CD4-positive, alpha-beta T cell treated with Interleukin-1 beta for 1 hour (primary cell): ENCODE data around the gene SYNJ2.
"Not testable (repeated sequence)": the region's sequence is repeated elsewhere in the genome, so short reads cannot be mapped to it uniquely, and the experiment has no call there.

Source experiments
- DNase-seq, 2 donors: peaks; one replicate each; pipeline ENCODE4 v3.0.0-alpha.2; 2020 to 2022

SYNJ2 gene

GRCh38 chr6:157955675-157956074 is 26.0 kb upstream of the SYNJ2 start:
- no peak for DNase-seq

GRCh38 chr6:157956171-157956730 is 25.4 kb upstream of the SYNJ2 start:
- no peak for DNase-seq

GRCh38 chr6:157959451-157960227 is 22.0 kb upstream of the SYNJ2 start:
- no peak for DNase-seq

- no peak for DNase-seq
These were observed 20.4 kb upstream of the SYNJ2 start for GRCh38 chr6:157961153-157961831.

- no peak for DNase-seq
These were observed 19.7 kb upstream of the SYNJ2 start for GRCh38 chr6:157961832-157962575.

- DNase-seq: no peak
These were observed 18.9 kb upstream of the SYNJ2 start for GRCh38 chr6:157962601-157963302.

GRCh38 chr6:157964100-157964499 is 17.6 kb upstream of the SYNJ2 start:
- no peak for DNase-seq

GRCh38 chr6:157965387-157965786 is 16.3 kb upstream of the SYNJ2 start:
- DNase-seq: no peak

GRCh38 chr6:157966589-157966977 is 15.1 kb upstream of the SYNJ2 start:
- DNase-seq: no peak

- DNase-seq: no peak
These were observed 14.6 kb upstream of the SYNJ2 start for GRCh38 chr6:157967020-157967419.

GRCh38 chr6:157967486-157967885 is 14.2 kb upstream of the SYNJ2 start:
- DNase-seq: no peak

- not testable (repeated sequence) for DNase-seq
These were observed 9.5 kb upstream of the SYNJ2 start for GRCh38 chr6:157972177-157972576.

GRCh38 chr6:157974341-157974894 is 7.2 kb upstream of the SYNJ2 start:
- DNase-seq: no peak

- DNase-seq: no peak
These were observed 6.7 kb upstream of the SYNJ2 start for GRCh38 chr6:157974967-157975366.

GRCh38 chr6:157975456-157975855 is 6.2 kb upstream of the SYNJ2 start:
- no peak for DNase-seq

GRCh38 chr6:157976345-157977175 is 5.1 kb upstream of the SYNJ2 start:
- no peak for DNase-seq

- no peak for DNase-seq
These were observed 4.4 kb upstream of the SYNJ2 start for GRCh38 chr6:157977176-157977804.

GRCh38 chr6:157978021-157978783 is 3.5 kb upstream of the SYNJ2 start:
- DNase-seq: no peak

- DNase-seq: peak in 1 of 2 donors; percentile 23
These were observed 1.2 kb upstream of the SYNJ2 start for GRCh38 chr6:157980288-157981131.

GRCh38 chr6:157981132-157981394 is 600 bp upstream of the SYNJ2 start:
- DNase-seq: peak in 1 of 2 donors; percentile 14
